ENCODE measurements around the gene ESR2.
"Not testable (repeated sequence)": the region's sequence is repeated elsewhere in the genome, so short reads cannot be mapped to it uniquely, and the experiment has no call there.

ESR2 gene

GRCh38 chr14:64126548-64126947 is 167.6 kb downstream of the ESR2 start:
- no peak for DNase-seq (ENCODE audit: low spot score)

GRCh38 chr14:64125270-64125669 is 168.9 kb downstream of the ESR2 start:
- no peak for DNase-seq (ENCODE audit: low spot score)

- no peak for DNase-seq (ENCODE audit: low spot score)
Measured at GRCh38 chr14:64123241-64123822, 170.8 kb downstream of the ESR2 start.

- DNase-seq (ENCODE audit: low spot score) = no peak
Measured at GRCh38 chr14:64119980-64120379, 174.2 kb downstream of the ESR2 start.

- DNase-seq (ENCODE audit: low spot score) = no peak
Measured at GRCh38 chr14:64119500-64119899, 174.7 kb downstream of the ESR2 start.

GRCh38 chr14:64118892-64119291 is 175.3 kb downstream of the ESR2 start:
- no peak for DNase-seq (ENCODE audit: low spot score)

- DNase-seq (ENCODE audit: low spot score) = not testable (repeated sequence)
Measured at GRCh38 chr14:64118403-64118742, 175.8 kb downstream of the ESR2 start.

- DNase-seq (ENCODE audit: low spot score) = no peak
Measured at GRCh38 chr14:64117671-64118402, 176.3 kb downstream of the ESR2 start.

- DNase-seq (ENCODE audit: low spot score) = no peak
Measured at GRCh38 chr14:64115401-64115800, 178.8 kb downstream of the ESR2 start.

GRCh38 chr14:64114796-64115195 is 179.4 kb downstream of the ESR2 start:
- no peak for DNase-seq (ENCODE audit: low spot score)

- no peak for DNase-seq (ENCODE audit: low spot score)
Measured at GRCh38 chr14:64114166-64114565, 180.0 kb downstream of the ESR2 start.

- no peak for DNase-seq (ENCODE audit: low spot score)
Measured at GRCh38 chr14:64112867-64113678, 181.1 kb downstream of the ESR2 start.

- DNase-seq (ENCODE audit: low spot score) = no peak
Measured at GRCh38 chr14:64110802-64111201, 183.4 kb downstream of the ESR2 start.

- no peak for DNase-seq (ENCODE audit: low spot score)
Measured at GRCh38 chr14:64109819-64110554, 184.2 kb downstream of the ESR2 start.

GRCh38 chr14:64107438-64107837 is 186.7 kb downstream of the ESR2 start:
- no peak for DNase-seq (ENCODE audit: low spot score)

GRCh38 chr14:64098120-64098519 is 196.1 kb downstream of the ESR2 start:
- no peak for DNase-seq (ENCODE audit: low spot score)

GRCh38 chr14:64095620-64096019 is 198.6 kb downstream of the ESR2 start:
- DNase-seq (ENCODE audit: low spot score) = no peak

- no peak for DNase-seq (ENCODE audit: low spot score)
Measured at GRCh38 chr14:64092940-64093339, 201.2 kb downstream of the ESR2 start.

- no peak for DNase-seq (ENCODE audit: low spot score)
Measured at GRCh38 chr14:64092338-64092737, 201.8 kb downstream of the ESR2 start.

- DNase-seq (ENCODE audit: low spot score) = no peak
Measured at GRCh38 chr14:64091217-64091616, 203.0 kb downstream of the ESR2 start.

- no peak for DNase-seq (ENCODE audit: low spot score)
Measured at GRCh38 chr14:64089920-64090319, 204.3 kb downstream of the ESR2 start.

GRCh38 chr14:64088647-64088964 is 205.6 kb downstream of the ESR2 start:
- DNase-seq (ENCODE audit: low spot score) = no peak

GRCh38 chr14:64082837-64083236 is 211.3 kb downstream of the ESR2 start:
- DNase-seq (ENCODE audit: low spot score) = no peak
